Neural cell (in vitro differentiated cells): Measurements from ENCODE around the gene AKAP5.

Source experiments
- CTCF ChIP-seq: fragments of 450-650 bp; IDR thresholded peaks from 2 replicates; pipeline ENCODE4 v1.5.1; 2014; ENCODE audit warnings: antibody characterized with exemption, mild to moderate bottlenecking, moderate library complexity; ENCODE audit not compliant: poor library complexity, severe bottlenecking
- EP300 ChIP-seq: fragments of 450-650 bp; conservative IDR thresholded peaks from 2 replicates; pipeline ENCODE4 v1.6.1; 2014; ENCODE audit warnings: antibody characterized with exemption, mild to moderate bottlenecking, moderate library complexity; ENCODE audit not compliant: poor library complexity, severe bottlenecking
- EZH2 ChIP-seq: fragments of 200-600, 300-800 bp; shearing (Covaris generic), sonication (generic); IDR thresholded peaks from 2 replicates; pipeline ENCODE4 v1.6.1; 2014; ENCODE audit warnings: antibody characterized with exemption, low read length, borderline replicate concordance, mild to moderate bottlenecking; ENCODE audit not compliant: insufficient read depth, poor library complexity, severe bottlenecking
- MXI1 ChIP-seq: fragments of 450-650 bp; conservative IDR thresholded peaks from 2 replicates; pipeline ENCODE4 v1.6.1; 2014; ENCODE audit warnings: antibody characterized with exemption, mild to moderate bottlenecking; ENCODE audit not compliant: poor library complexity, severe bottlenecking
- POLR2AphosphoS5 ChIP-seq: IDR thresholded peaks from 2 replicates; pipeline ENCODE4 v1.6.1; 2012
- RAD21 ChIP-seq: fragments of 450-650 bp; conservative IDR thresholded peaks from 2 replicates; pipeline ENCODE4 v1.6.1; 2014; ENCODE audit warnings: antibody characterized with exemption, mild to moderate bottlenecking, moderate library complexity
- SMC3 ChIP-seq: fragments of 450-650 bp; conservative IDR thresholded peaks from 2 replicates; pipeline ENCODE4 v1.6.1; 2014; ENCODE audit warnings: antibody characterized with exemption, mild to moderate bottlenecking, moderate library complexity; ENCODE audit not compliant: poor library complexity
- TAF1 ChIP-seq: IDR thresholded peaks from 2 replicates; pipeline ENCODE4 v1.6.1; 2012; ENCODE audit warnings: low read depth
- TF ChIP-seq, protein P1 (sequence below): IDR thresholded peaks from 2 replicates; pipeline ENCODE4 v1.6.1; 2012; ENCODE audit warnings: borderline replicate concordance

DNA sequence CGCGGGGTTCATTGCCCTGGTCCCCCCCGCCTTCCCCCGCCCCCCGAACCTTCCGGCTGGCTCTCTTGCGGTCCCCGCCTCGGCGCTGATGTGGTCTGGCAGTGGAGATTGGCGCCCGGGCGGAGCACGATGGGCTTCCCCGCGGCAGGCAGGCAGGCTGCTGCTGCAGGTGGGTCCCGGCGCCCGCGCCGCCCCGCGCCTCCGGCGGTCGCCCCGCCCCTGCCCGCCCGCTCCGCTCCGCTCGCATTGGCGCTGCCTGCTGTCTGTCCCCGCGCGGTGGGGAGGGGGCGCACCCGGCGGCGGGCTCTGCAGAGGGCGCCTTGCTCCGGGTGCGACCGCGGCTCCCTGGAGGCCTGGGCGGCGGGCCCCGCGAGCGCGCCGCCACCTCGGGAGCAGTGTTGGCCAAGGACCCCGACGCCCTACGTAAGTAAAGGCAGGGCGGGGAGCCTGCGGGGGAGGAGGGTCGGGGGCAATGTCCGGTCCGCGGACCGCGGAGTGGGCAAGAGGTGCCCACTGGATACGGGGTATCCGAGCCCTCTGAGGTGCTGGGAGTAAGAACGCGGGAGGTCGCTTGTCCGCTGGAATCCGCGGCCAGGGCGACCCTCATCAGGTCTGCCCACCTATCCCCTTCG, at the start of gene AKAP5:
- no peak for TF ChIP-seq CTCF
- no peak for TF ChIP-seq EP300
- TF ChIP-seq SMC3: no peak
- no peak for TF ChIP-seq TAF1
- no peak for TF ChIP-seq POLR2AphosphoS5
- no peak for TF ChIP-seq EZH2
- TF ChIP-seq, protein P1, sequence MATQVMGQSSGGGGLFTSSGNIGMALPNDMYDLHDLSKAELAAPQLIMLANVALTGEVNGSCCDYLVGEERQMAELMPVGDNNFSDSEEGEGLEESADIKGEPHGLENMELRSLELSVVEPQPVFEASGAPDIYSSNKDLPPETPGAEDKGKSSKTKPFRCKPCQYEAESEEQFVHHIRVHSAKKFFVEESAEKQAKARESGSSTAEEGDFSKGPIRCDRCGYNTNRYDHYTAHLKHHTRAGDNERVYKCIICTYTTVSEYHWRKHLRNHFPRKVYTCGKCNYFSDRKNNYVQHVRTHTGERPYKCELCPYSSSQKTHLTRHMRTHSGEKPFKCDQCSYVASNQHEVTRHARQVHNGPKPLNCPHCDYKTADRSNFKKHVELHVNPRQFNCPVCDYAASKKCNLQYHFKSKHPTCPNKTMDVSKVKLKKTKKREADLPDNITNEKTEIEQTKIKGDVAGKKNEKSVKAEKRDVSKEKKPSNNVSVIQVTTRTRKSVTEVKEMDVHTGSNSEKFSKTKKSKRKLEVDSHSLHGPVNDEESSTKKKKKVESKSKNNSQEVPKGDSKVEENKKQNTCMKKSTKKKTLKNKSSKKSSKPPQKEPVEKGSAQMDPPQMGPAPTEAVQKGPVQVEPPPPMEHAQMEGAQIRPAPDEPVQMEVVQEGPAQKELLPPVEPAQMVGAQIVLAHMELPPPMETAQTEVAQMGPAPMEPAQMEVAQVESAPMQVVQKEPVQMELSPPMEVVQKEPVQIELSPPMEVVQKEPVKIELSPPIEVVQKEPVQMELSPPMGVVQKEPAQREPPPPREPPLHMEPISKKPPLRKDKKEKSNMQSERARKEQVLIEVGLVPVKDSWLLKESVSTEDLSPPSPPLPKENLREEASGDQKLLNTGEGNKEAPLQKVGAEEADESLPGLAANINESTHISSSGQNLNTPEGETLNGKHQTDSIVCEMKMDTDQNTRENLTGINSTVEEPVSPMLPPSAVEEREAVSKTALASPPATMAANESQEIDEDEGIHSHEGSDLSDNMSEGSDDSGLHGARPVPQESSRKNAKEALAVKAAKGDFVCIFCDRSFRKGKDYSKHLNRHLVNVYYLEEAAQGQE: no peak
- TF ChIP-seq MXI1: peak; percentile 65
- TF ChIP-seq RAD21: peak; percentile 16
